HG03439 (cell line): ENCODE data around the gene PTPRJ.

ENCODE experiments used
- ATAC-seq: cut with Tn5 transposase; IDR thresholded peaks from one replicate; pipeline ENCODE4 v1.9.1; 2021; ENCODE audit warnings: mild to moderate bottlenecking, moderate library complexity; ENCODE audit not compliant: unreplicated experiment

PTPRJ gene

DNA sequence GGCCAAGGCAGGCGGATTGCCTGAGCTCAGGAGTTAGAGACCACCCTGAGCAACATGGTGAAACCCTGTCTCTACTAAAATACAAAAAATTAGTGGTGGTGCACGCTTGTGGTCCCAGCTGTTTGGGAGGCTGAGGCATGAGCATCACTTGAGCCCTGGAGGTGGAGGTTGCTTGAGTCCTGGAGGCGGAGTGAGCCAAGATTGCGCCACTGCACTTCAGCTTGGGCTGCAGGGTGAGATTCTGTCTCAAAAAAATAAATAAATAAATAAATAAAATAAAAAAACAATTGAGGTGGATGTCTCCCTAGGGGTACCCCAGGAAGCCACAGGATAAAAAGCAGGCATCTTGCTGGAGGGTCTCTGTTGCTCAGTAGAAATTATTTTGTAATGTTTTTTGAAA lies 14.1 kb downstream of the PTPRJ start:
- ATAC-seq, result no peak

- ATAC-seq, result no peak
These were observed 15.0 kb downstream of the PTPRJ start for GRCh38 chr11:47995360-47995769.

GRCh38 chr11:47997063-47998053 lies 17.0 kb downstream of the PTPRJ start:
- ATAC-seq, result no peak

DNA sequence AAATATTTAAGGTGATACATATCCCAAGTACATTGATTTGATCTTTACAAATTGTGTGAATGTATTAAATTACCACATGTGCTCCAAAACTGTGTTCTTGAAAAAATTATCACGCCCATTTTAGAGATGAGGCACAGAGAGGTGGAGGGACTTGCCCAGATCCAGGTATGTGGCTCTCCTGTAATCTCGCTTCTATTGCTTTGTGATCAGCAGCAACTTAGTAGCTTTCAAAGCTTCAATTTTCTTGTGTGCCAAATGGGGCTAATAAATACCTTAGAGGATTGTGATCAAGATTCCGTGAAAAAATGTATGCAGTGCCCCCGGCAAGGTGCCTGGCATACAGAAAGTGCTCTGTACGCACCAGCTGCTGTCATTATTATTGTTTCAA lies 18.0 kb downstream of the PTPRJ start:
- no peak for ATAC-seq

DNA sequence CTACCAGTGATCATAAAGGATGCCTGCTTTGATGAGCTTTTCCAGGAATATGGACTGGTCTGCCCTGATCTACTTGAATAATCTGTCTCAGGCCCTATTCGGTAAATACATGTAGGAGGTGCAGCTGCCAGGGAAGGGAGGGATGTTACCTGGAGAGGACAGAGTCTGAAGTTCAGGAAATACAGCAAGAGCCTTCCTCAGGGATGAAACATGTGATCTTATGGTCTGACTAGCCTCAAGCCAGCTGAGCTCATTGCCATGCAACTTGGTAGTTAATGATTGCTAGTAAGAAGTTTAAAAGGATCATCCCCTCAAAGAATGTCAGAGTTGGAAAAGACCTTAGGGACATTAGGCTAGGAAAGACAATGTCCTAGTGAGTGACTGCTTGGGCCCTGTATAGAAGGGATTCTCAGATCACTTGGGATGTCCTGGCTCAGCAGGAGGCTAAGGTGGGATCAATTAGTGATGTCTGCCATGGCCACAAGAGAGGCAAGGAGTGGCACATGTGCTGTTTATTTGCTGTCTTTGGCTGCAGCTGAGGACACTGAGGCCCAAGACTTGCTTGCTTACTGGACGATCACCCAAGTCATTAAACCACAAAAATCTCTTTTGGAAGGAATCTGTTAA lies 18.5 kb downstream of the PTPRJ start:
- ATAC-seq, result no peak

GRCh38 chr11:48000432-48000831 lies 20.1 kb downstream of the PTPRJ start:
- no peak for ATAC-seq

GRCh38 chr11:48001438-48002021 lies 21.2 kb downstream of the PTPRJ start:
- peak; percentile 60 for ATAC-seq

DNA sequence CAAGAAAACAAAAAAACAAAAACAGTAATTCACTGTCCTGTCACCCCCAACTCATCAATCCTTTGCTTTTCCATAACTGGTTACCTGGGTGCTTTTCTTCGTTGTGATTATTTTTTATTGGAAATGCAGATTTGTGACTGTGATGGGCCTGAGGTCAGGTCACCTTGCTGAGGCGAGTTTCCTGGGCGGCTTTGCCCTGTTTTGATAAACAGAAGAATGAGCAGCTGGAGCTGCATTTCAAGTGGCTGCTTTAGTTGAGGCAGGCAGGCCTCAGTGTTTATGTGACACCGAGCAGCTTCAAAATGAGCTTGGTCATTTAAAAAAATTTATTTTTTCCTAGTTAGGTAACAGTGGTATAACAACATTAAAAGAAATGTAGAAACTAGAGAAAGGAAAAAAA lies 22.2 kb downstream of the PTPRJ start:
- no peak for ATAC-seq

GRCh38 chr11:48003926-48004325 lies 23.6 kb downstream of the PTPRJ start:
- no peak for ATAC-seq

DNA sequence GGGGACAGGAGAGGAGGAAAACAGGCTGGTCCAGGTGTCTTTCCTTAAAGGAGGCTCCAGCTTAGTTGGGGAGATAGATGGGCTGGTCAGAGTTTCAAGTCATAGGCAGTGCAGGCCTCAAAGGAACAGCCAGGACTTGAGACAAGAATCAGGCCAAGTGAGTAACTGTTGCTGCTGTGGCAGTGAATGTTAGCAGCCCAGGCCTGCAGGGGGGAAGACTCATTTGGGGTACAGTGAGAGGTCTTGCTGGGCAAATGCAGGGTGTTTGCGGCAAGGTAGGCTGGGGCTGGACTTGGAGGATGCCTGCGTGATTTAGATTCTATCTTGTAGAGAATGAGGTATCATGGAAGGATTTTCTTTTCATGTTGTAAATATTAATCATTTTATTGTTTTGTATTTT lies 24.1 kb downstream of the PTPRJ start:
- no peak for ATAC-seq

DNA sequence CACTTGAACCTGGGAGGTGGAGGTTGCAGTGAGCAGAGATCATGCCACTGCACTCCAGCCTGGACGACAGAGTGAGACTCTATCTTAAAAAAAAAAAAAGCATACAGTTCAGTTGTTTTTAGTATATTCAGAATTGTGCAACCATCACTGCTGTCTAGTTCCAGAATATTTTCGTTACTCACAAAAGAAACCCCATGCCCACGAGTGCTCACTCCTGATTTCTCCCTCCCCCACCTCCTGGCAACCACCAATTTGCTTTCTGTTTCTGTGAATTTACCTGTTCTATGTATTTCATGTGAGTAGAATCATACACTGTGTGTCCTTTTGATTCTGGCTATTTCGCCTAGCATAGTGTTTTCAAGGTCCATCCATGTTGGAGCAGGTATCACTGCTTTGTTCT lies 24.8 kb downstream of the PTPRJ start:
- ATAC-seq, result no peak

DNA sequence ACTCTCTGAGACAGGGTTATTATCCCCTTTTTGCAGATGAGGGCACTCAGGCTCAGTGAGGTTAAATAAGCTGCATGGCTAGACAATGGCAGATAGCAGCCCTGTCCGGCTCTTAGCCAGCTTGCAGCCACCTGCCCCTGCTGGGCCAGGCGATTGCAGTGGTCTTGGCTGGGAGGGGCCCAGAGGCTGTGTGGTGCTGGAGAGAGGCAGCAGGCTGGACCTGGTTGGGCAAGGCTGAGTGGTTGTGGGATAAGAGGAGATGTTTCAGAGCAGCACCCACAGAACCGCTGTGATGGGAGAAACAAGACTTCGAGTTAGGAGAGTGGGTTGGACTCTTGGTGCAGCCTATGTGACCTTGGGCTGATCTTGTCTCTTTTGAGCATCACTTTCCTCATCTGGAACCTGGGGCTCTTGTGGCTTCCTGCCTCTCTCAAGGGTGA lies 25.5 kb downstream of the PTPRJ start:
- no peak for ATAC-seq

DNA sequence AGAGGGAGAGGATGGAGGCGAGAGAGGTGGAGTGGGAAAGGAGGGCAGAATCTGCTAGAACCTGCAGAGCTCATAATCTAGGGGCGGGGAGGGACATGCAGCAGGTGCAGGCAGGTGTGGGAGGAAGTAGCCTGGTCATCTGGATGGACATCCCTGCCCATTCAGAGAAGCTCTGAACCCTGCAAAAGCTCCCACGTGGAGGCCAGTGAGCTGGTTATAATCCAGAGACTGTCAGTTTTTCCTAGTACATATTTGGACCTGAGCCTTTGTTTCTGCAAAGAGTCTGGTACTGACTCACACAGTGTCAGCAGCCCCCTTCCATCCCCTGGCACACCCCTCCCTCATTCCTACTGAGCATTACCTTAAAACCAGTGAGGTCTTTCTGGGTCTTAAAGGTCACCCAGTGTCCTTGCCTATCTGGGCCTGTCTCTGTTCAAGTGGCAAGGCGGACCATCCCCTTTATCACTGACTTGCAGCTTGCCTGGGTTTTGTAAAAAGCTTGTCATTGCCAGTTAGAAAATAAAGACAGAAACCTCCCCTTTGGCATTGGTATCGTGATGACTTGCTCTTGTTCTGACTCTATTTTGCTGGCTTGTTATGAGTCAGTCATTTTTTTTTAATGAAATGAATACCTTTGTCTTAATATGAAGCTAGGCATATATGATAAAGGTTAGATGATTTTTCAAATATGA lies 26.1 kb downstream of the PTPRJ start:
- ATAC-seq, result peak; percentile 67

GRCh38 chr11:48007677-48008076 lies 27.3 kb downstream of the PTPRJ start:
- no peak for ATAC-seq

DNA sequence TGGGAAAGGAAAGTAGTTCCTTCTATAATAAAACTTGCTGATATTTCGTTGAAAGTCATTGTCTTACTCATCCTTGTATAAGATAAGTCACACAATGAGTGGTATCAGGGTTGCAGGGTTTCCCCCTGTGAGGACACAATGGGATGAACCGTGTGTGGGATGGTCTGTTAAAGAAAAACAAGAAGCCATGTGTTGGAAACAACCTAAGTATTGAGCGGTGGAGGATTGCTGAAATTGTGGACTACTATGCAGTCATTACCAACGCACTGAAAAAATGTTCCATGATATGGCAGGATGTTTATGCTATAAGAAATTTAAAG lies 28.6 kb downstream of the PTPRJ start:
- ATAC-seq, result peak; percentile 49

DNA sequence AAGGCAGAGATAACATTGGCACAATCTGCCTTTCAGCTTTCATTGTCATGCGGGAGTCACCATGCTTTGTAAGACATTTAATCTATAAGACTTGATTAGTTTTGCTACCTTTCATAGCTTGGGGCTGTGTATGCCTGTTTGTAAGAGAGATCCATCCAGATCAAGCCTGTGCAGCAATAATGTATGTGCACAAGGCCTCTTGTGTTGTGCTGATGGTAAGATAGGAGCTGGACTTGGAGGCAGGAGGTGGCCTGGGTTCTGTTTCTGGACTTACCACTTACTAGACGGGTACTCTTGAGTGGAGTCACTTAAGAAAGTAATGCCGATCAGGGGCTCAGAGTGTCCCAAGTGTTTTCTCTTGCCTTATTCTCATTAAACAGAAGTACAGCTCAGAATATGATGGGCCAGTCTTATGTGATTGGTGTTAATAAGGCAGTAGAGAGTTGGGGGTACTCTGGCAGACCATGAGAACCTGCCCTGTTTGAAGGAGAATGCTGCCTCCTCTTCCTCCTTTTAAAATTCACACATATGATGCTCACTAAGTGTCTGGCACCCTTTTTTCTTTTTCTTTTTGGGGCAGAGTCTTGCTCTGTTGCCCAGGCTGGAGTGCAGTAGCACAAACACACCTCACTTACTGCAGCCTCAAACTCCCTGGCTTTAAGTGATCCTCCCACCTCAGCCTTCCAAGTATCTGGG lies 30.9 kb downstream of the PTPRJ start:
- no peak for ATAC-seq

DNA sequence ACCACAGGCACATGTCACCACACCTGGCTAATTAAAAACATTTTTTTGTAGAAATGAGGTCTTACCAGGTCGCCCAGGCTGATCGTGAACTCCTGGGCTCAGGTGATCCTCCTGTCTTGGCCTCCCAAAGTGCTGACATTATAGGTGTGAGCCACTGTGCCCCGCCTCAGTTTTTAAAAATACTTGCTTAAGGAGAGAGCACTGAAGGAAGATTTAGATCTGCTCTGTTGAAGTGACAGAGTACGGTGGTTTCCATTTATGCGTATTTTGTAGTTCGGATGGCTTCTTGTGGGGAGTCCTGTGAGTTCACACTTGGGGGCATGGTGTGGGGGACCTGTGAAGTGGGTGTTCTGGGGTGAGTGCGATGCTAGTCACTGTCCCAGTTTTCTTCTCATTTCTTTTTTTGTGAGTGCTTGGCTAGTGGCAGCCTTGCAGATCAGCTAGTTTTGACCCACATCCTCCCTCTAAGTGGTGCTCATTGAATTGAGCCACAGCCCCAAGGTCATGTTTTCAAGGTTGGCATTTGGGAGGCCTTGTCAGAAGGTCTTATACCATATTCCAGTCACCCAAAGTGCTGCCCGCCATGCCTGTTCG lies 31.5 kb downstream of the PTPRJ start:
- no peak for ATAC-seq

DNA sequence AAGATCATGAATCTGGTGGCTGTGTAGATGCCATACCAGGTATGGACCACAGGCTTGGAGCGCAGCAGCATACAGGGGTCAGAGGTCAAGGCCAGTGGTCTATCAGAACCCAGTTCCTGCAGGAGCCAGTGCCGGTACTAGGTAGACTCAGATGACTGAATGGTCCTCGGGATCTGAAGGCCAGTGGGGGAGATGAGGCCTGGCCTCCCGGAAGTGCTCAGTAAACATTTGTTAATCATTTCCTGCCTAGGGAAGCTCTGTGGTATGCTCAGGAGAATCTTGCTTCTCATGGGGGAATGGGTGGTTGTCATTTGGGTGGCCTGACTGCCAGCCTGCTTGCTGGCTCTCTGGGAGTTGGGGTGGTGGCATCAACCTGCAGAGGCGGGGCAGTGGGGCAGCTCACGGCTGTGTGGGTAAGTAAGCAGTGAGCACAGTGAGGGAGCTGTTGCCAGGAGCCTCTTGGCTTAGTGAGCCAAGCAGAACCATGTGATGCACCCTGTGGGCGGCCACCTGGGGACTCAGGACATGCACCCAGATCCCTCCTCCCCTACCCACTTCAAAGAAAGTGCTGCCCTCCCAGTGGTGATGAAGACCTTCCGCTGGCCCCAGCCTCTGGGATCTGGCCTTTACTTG lies 33.0 kb downstream of the PTPRJ start:
- ATAC-seq, result no peak

GRCh38 chr11:48014917-48015316 lies 34.6 kb downstream of the PTPRJ start:
- no peak for ATAC-seq
